Amniotic stem cell (primary cell): Measurements from ENCODE around the gene PKNOX2.

Experiments used
- DNase-seq: peaks from one replicate; lab custom pipeline; 2025; lab: John Stamatoyannopoulos, UW

The PKNOX2 gene

GRCh38 chr11:125233736-125234275, 69.3 kb downstream of the PKNOX2 start:
- DNase-seq = no peak

GRCh38 chr11:125235071-125235471, 70.5 kb downstream of the PKNOX2 start:
- DNase-seq = no peak

GRCh38 chr11:125236072-125236825, 71.7 kb downstream of the PKNOX2 start:
- no peak for DNase-seq

GRCh38 chr11:125239585-125240560, 75.3 kb downstream of the PKNOX2 start:
- no peak for DNase-seq

- no peak for DNase-seq
These were observed 76.6 kb downstream of the PKNOX2 start for GRCh38 chr11:125241104-125241503.

- DNase-seq = no peak
These were observed 77.7 kb downstream of the PKNOX2 start for GRCh38 chr11:125242141-125242775.

GRCh38 chr11:125244166-125244565, 79.6 kb downstream of the PKNOX2 start:
- DNase-seq = no peak

GRCh38 chr11:125245299-125245698, 80.7 kb downstream of the PKNOX2 start:
- no peak for DNase-seq

- DNase-seq = no peak
These were observed 82.9 kb downstream of the PKNOX2 start for GRCh38 chr11:125247431-125247830.

- no peak for DNase-seq
These were observed 86.0 kb downstream of the PKNOX2 start for GRCh38 chr11:125250318-125251213.

- DNase-seq = no peak
These were observed 86.6 kb downstream of the PKNOX2 start for GRCh38 chr11:125251214-125251545.

- DNase-seq = no peak
These were observed 87.4 kb downstream of the PKNOX2 start for GRCh38 chr11:125251956-125252355.

GRCh38 chr11:125253289-125253688, 88.7 kb downstream of the PKNOX2 start:
- DNase-seq = no peak

GRCh38 chr11:125253795-125254525, 89.4 kb downstream of the PKNOX2 start:
- no peak for DNase-seq

GRCh38 chr11:125256541-125257189, 92.1 kb downstream of the PKNOX2 start:
- DNase-seq = no peak

GRCh38 chr11:125257190-125257579, 92.6 kb downstream of the PKNOX2 start:
- DNase-seq = no peak

- DNase-seq = no peak
These were observed 93.2 kb downstream of the PKNOX2 start for GRCh38 chr11:125257751-125258150.

GRCh38 chr11:125258291-125259032, 93.9 kb downstream of the PKNOX2 start:
- DNase-seq = no peak

GRCh38 chr11:125261588-125261987, 97.0 kb downstream of the PKNOX2 start:
- DNase-seq = no peak
